Measurements from ENCODE around the gene PRR16. TPM values are rescaled to one million over a fixed set of nuclear protein-coding genes. Genes with fewer than 3 reads are reported as not detected.
"Not testable (repeated sequence)": the region's sequence is repeated elsewhere in the genome, so short reads cannot be mapped to it uniquely, and the experiment has no call there.

PRR16 gene
- total and polyA plus RNA-seq, 2 of the 13 experiments (the other 11 are each of a cell fraction or from before 2014, with no cell fraction given), result not detected

DNA sequence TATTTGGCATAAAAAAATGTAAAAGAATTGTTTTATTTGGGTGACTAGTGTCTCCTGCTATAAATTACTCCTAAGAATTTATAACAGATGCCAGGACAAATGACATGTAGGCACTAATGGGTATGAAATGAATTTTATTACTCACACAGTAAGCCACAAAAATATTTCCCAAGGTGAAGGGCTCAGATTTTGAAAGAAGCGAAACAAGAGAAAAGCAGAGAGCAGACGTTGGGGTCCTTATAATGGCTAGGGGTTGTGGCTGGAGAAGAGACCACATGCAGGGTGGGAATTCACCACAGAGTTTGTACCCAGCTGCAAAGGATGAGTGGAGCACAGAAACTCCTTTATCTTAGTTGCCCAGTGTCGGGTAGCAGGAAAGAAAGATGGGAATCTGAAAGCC is 45.0 kb upstream of the PRR16 start:
- TF ChIP-seq ZSCAN30 (CRISPR knock-in tag; IDR thresholded peaks at IDR 0.05) (no peak), ZNF761 (CRISPR knock-in tag; conservative IDR thresholded peaks at IDR 0.05) (no peak), TBX2 (CRISPR knock-in tag; IDR thresholded peaks at IDR 0.05; ENCODE audit: borderline replicate concordance) (no peak), TBL1XR1 (IDR thresholded peaks at IDR 0.05; ENCODE audit: borderline replicate concordance, low read length, partially characterized antibody) (no peak), ZSCAN21 (CRISPR knock-in tag; IDR thresholded peaks at IDR 0.05; ENCODE audit: borderline replicate concordance) (no peak), GTF3A (CRISPR knock-in tag; conservative IDR thresholded peaks at IDR 0.05) (no peak), FOXK1 (CRISPR knock-in tag; IDR thresholded peaks at IDR 0.05; ENCODE audit: borderline replicate concordance, low read depth) (no peak), ZNF556 (CRISPR knock-in tag; IDR thresholded peaks at IDR 0.05; ENCODE audit: borderline replicate concordance) (no peak), EHMT2 (IDR thresholded peaks at IDR 0.05; ENCODE audit: borderline replicate concordance, low read depth, low read length) (no peak), ZNF616 (CRISPR knock-in tag; IDR thresholded peaks at IDR 0.05; ENCODE audit: low read depth) (no peak), ISL2 (CRISPR knock-in tag; IDR thresholded peaks at IDR 0.05) (no peak), ZKSCAN5 (CRISPR knock-in tag; IDR thresholded peaks at IDR 0.05) (no peak), ZNF878 (CRISPR knock-in tag; IDR thresholded peaks at IDR 0.05) (no peak)
- TF ChIP-seq, protein P1, sequence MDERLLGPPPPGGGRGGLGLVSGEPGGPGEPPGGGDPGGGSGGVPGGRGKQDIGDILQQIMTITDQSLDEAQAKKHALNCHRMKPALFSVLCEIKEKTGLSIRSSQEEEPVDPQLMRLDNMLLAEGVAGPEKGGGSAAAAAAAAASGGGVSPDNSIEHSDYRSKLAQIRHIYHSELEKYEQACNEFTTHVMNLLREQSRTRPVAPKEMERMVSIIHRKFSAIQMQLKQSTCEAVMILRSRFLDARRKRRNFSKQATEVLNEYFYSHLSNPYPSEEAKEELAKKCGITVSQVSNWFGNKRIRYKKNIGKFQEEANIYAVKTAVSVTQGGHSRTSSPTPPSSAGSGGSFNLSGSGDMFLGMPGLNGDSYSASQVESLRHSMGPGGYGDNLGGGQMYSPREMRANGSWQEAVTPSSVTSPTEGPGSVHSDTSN (CRISPR knock-in tag; IDR thresholded peaks at IDR 0.05), result no peak
- in situ Hi-C loops (cut with HindIII; ENCODE audit: extremely low pct_ligation_motif_present, low pct_unique_long_range_greater_than_20kb) (no loop called here), intact Hi-C loops (cut with micrococcal nuclease; ENCODE audit: unreplicated experiment) (no loop called here)
- H3K4me2 ChIP-seq (ENCODE audit: low read depth, low read length), result no peak overlapping the region
- BruUV-seq (replicated peaks), result no TSS peak
- H3K27me3 ChIP-seq (ENCODE audit: control insufficient read depth in 1 of 2, insufficient read depth in 2 of 2, low read length in 2 of 2), result no peaks in the 10 kb centered on the region
- H3K4me1 ChIP-seq (ENCODE audit: insufficient read depth, low read length), result no peaks in the 10 kb centered on the region
- H2AFZ ChIP-seq (ENCODE audit: low read length), result no peak overlapping the region
- ChIA-PET POLR2A (no interaction called here), CTCF (ENCODE audit: low intra/inter-chr PET ratio, low total read pairs) (no interaction called here)
- no peaks in the 10 kb centered on the region for H4K20me1 ChIP-seq (ENCODE audit: insufficient read depth, low read length)
- no peak overlapping the region for H3K27ac ChIP-seq (ENCODE audit: extremely low read length, insufficient read depth, low read length)
- no peaks in the 10 kb centered on the region for H3K9me3 ChIP-seq (ENCODE audit: low read length)
- no peak overlapping the region for H3K4me3 ChIP-seq (replicated peaks in 1 of 3; ENCODE audit: insufficient read depth in 1 of 3, low read depth in 2 of 3, low read length in 3 of 3)
- H3K9ac ChIP-seq (ENCODE audit: insufficient read depth, low read depth, low read length), result no peak overlapping the region
- ATAC-seq (no peak), DNase-seq (ENCODE audit: low spot score) (no peak), FAIRE-seq (no peak)
- H3K79me2 ChIP-seq (ENCODE audit: insufficient read depth, low read length), result no peaks in the 10 kb centered on the region
- 5% methylated on average over 3 of the region's 3 CpGs for WGBS (ENCODE audit: low lambda C conversion rate)
- H3K36me3 ChIP-seq (replicated peaks in 1 of 2; ENCODE audit: control insufficient read depth in 1 of 2, insufficient read depth in 2 of 2, low read length in 2 of 2), result no peaks in the 10 kb centered on the region

DNA sequence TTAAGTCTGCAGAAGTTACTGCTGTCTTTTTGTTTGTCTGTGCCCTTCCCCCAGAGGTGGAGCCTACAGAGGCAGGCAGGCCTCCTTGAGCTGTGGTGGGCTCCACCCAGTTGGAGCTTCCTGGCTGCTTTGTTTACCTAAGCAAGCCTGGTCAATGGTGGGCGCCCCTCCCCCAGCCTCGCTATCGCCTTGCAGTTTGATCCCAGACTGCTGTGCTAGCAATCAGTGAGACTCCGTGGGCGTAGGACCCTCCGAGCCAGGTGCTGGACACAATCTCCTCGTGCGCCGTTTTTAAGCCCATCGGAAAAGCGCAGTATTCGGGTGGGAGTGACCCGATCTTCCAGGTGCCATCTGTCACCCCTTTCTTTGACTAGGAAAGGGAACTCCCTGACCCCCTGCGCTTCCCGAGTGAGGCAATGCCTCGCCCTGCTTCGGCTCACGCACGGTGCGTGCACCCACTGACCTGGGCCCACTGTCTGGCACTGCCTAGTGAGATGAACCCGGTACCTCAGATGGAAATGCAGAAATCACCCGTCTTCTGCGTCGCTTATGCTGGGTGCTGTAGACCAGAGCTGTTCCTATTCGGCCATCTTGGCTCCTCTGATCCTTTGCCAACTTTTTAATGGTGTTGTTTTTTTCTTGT is 37.3 kb upstream of the PRR16 start:
- H3K36me3 ChIP-seq (replicated peaks in 1 of 2; ENCODE audit: control insufficient read depth in 1 of 2, insufficient read depth in 2 of 2, low read length in 2 of 2); ATAC-seq; H3K79me2 ChIP-seq (ENCODE audit: insufficient read depth, low read length); in situ Hi-C loops (cut with HindIII; ENCODE audit: extremely low pct_ligation_motif_present, low pct_unique_long_range_greater_than_20kb); H3K4me1 ChIP-seq (ENCODE audit: insufficient read depth, low read length); H3K27ac ChIP-seq (ENCODE audit: extremely low read length, insufficient read depth, low read length); intact Hi-C loops (cut with micrococcal nuclease; ENCODE audit: unreplicated experiment); BruUV-seq (replicated peaks); H2AFZ ChIP-seq (ENCODE audit: low read length); CTCF ChIA-PET (ENCODE audit: low intra/inter-chr PET ratio, low total read pairs); H3K9ac ChIP-seq (ENCODE audit: insufficient read depth, low read depth, low read length); H3K9me3 ChIP-seq (ENCODE audit: low read length); POLR2A ChIA-PET; H4K20me1 ChIP-seq (ENCODE audit: insufficient read depth, low read length); H3K4me3 ChIP-seq (replicated peaks in 1 of 3; ENCODE audit: insufficient read depth in 1 of 3, low read depth in 2 of 3, low read length in 3 of 3); H3K4me2 ChIP-seq (ENCODE audit: low read depth, low read length); FAIRE-seq; DNase-seq (ENCODE audit: low spot score); H3K27me3 ChIP-seq (ENCODE audit: control insufficient read depth in 1 of 2, insufficient read depth in 2 of 2, low read length in 2 of 2): not testable (repeated sequence)
- WGBS (ENCODE audit: low lambda C conversion rate), result 67% methylated on average over 20 of the region's 25 CpGs
